Measurements from ENCODE around the gene RALGPS1.

DNA sequence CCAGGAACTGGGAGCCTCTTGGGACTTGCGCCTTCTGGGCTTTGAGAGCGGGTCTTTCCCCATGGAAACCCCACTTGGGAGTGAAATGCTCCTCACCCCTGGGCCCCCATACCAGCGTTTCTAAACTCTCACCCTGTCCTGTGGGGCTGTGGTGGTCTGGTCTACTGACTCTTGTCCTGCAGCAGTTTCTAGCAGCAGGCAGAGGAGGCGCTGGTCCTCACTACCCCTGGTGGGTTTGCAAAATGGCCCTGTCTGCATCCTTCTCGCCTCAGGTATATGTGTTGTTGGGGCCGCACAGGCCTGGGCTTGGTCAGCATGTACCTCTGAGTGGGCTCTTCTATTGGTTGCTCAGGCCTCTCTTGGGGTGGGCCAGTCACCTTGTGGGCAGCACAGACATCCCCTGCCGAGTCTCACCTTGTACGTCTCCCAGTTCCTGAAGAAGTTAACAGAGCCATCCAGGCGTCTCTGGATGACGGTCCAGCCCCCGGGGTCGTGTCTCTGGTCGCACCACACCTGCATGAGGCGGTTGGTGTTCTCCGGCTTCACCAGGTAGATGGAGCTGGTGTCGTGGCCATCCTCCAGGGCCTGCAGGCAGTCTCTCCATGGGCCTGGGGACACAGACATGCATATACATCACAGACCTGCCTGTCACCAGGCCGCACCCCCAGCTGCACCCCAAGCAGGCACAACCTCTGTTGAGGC, 178.9 kb downstream of the RALGPS1 start:
- TF ChIP-seq, protein P1, sequence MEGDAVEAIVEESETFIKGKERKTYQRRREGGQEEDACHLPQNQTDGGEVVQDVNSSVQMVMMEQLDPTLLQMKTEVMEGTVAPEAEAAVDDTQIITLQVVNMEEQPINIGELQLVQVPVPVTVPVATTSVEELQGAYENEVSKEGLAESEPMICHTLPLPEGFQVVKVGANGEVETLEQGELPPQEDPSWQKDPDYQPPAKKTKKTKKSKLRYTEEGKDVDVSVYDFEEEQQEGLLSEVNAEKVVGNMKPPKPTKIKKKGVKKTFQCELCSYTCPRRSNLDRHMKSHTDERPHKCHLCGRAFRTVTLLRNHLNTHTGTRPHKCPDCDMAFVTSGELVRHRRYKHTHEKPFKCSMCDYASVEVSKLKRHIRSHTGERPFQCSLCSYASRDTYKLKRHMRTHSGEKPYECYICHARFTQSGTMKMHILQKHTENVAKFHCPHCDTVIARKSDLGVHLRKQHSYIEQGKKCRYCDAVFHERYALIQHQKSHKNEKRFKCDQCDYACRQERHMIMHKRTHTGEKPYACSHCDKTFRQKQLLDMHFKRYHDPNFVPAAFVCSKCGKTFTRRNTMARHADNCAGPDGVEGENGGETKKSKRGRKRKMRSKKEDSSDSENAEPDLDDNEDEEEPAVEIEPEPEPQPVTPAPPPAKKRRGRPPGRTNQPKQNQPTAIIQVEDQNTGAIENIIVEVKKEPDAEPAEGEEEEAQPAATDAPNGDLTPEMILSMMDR (IDR thresholded peaks at IDR 0.05), result no peak
- no peak for TF ChIP-seq POLR2A (IDR thresholded peaks at IDR 0.05)
